ENCODE data around the gene GASK1B.

Gene GASK1B

DNA sequence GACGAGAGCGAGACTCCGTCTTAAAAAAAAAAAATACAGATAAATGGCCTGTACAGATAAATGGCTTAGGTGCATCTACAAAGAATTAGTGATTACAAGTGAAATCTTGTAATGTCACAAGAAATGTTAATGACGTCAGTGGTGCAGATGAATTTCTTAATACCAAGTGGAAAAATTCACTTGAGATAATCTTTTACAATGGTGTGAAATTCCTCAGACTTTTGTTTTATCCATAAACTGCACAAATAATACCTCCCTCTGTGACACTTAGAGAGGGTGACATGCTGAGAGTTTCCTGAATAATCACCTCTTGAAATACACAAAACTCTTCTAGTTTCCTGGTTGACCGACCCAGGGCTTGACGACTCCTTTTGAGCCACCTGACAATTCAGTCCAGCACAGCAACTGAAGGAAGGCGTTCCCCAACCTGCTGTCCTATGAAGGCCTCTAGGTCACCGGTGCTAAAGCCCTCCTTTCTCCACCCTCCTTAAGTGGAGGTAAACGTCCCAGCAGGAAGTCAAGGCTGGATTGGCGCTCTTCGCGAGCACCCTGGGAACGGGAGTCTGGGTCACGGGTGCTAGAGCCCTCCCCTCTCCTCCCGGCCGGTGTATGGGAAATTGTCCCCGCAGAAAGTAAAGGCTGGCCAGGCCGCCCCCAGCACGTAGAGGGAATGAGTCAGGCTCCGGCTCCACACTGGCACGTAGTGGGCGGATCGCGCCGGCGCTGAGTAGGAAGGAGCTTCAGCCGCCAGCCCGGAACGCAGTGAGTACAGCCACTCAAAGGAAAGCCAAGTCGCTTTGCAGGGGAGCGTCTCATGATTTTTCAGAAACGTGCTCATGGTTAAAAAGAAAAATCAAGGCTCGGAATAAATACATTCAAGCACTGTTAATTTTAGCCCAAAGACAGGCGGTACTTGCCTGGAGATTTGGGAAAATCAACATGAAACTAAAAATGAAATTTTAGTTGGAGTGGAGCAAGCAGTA is 37.3 kb upstream of the GASK1B start, which contains the start of gene TMEM144:
TMEM144 (plus strand) TSS at position 662 of the 983 bp plus-strand sequence. CDS start 2,182 bp downstream, outside the sequence.
- Histone ChIP-seq H3K9ac (ENCODE audit: low read length) (no peak within 1 kb of the TSS), H3K9me2 (ENCODE audit: low read depth, low read length) (no peaks in the 10 kb centered on the region), H3K79me2 (ENCODE audit: insufficient read depth, low read length) (no peaks in the 10 kb centered on the region), H3K27me3 (ENCODE audit: insufficient read depth, low read length) (no peaks in the 10 kb centered on the region), H3K9me3 (ENCODE audit: low read length) (no peaks in the 10 kb centered on the region), H3K4me3 (ENCODE audit: low read depth, low read length, poor library complexity, severe bottlenecking) (no peak within 1 kb of the TSS), H3F3A (ENCODE audit: insufficient read depth, low read length) (no peaks in the 10 kb centered on the region), H3K4me2 (ENCODE audit: low read length) (no peak within 1 kb of the TSS), H3K36me3 (ENCODE audit: insufficient read depth, low read length) (no peaks in the 10 kb centered on the region), H3K27ac (ENCODE audit: low read depth, low read length, poor library complexity, severe bottlenecking) (no peak within 1 kb of the TSS), H4K20me1 (ENCODE audit: insufficient read depth, low read length) (no peaks in the 10 kb centered on the region), H3K4me1 (ENCODE audit: insufficient read depth, low read length, severe bottlenecking) (no peaks in the 10 kb centered on the region), H2AFZ (ENCODE audit: low read length) (no peak within 1 kb of the TSS)
- TF ChIP-seq EZH2 (IDR thresholded peaks at IDR 0.05; ENCODE audit: borderline replicate concordance, low read length): no peak
- TF ChIP-seq, protein P1, sequence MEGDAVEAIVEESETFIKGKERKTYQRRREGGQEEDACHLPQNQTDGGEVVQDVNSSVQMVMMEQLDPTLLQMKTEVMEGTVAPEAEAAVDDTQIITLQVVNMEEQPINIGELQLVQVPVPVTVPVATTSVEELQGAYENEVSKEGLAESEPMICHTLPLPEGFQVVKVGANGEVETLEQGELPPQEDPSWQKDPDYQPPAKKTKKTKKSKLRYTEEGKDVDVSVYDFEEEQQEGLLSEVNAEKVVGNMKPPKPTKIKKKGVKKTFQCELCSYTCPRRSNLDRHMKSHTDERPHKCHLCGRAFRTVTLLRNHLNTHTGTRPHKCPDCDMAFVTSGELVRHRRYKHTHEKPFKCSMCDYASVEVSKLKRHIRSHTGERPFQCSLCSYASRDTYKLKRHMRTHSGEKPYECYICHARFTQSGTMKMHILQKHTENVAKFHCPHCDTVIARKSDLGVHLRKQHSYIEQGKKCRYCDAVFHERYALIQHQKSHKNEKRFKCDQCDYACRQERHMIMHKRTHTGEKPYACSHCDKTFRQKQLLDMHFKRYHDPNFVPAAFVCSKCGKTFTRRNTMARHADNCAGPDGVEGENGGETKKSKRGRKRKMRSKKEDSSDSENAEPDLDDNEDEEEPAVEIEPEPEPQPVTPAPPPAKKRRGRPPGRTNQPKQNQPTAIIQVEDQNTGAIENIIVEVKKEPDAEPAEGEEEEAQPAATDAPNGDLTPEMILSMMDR (IDR thresholded peaks at IDR 0.05; ENCODE audit: low read length): no peak

DNA sequence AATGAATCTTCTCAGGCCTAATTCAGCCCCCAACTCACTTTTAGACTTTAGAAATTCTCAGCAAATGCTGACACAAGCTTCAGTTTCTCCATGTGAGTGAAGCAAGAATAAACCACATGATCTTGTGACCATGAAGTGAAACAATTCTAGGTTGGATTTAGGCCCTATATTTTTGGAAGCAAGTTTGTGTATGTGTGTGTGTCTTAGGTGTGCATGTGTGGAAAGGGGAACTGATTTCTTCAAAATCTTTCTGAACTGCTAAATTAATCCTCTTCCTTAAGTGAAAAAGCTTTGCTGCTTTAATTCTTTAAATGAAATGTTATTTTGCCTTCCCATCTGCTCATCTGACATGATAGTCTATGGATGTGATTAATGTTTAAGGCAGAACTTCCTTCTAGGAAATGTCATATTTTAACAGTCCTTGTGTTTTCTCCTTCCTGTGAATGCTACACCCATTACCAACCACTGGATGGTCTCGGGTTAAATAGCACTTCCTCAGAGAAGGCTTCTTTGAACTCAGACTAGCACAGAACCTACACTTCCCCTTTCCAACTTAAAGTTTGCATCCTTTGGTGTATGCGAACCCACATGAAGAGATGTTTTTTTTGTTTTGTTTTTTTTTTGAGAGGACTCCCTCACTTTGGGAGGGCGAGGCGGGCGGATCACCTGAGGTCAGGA is 36.3 kb upstream of the GASK1B start:
- H3K36me3 ChIP-seq (ENCODE audit: insufficient read depth, low read length): no peaks in the 10 kb centered on the region
- no peak overlapping the region for H3K9ac ChIP-seq (ENCODE audit: low read length)
- H3K4me3 ChIP-seq (ENCODE audit: low read depth, low read length, poor library complexity, severe bottlenecking): no peak overlapping the region
- H3K27me3 ChIP-seq (ENCODE audit: insufficient read depth, low read length): no peaks in the 10 kb centered on the region
- no peak overlapping the region for H3K27ac ChIP-seq (ENCODE audit: low read depth, low read length, poor library complexity, severe bottlenecking)
- no peak overlapping the region for H2AFZ ChIP-seq (ENCODE audit: low read length)
- H3K9me3 ChIP-seq (ENCODE audit: low read length): no peaks in the 10 kb centered on the region
- no peaks in the 10 kb centered on the region for H3F3A ChIP-seq (ENCODE audit: insufficient read depth, low read length)
- H4K20me1 ChIP-seq (ENCODE audit: insufficient read depth, low read length): no peaks in the 10 kb centered on the region
- no peak for TF ChIP-seq EZH2 (IDR thresholded peaks at IDR 0.05; ENCODE audit: borderline replicate concordance, low read length)
- TF ChIP-seq, protein P1 (IDR thresholded peaks at IDR 0.05; ENCODE audit: low read length): no peak
- H3K4me2 ChIP-seq (ENCODE audit: low read length): no peak overlapping the region
- no peaks in the 10 kb centered on the region for H3K79me2 ChIP-seq (ENCODE audit: insufficient read depth, low read length)
- H3K9me2 ChIP-seq (ENCODE audit: low read depth, low read length): no peaks in the 10 kb centered on the region
- H3K4me1 ChIP-seq (ENCODE audit: insufficient read depth, low read length, severe bottlenecking): no peaks in the 10 kb centered on the region

DNA sequence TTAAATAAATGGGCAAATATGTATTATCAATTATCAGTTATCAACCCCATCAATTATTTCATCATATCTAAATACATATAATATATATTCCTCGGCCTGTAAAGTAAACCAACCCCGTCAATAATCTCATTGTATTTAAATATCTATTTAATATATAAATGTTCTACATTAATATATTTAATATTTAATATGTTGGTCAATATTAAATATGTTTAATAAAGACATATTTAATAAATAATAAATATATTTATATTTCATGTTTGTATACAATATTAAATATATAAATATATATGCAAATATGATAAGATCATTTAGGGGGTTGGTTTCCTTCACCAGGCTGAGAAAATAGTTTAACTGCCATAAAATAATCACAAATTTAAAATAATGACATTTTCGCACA is 31.1 kb upstream of the GASK1B start:
- Histone ChIP-seq H3K36me3 (ENCODE audit: insufficient read depth, low read length) (no peaks in the 10 kb centered on the region), H3K4me2 (ENCODE audit: low read length) (no peak overlapping the region), H3F3A (ENCODE audit: insufficient read depth, low read length) (no peaks in the 10 kb centered on the region), H3K4me1 (ENCODE audit: insufficient read depth, low read length, severe bottlenecking) (no peaks in the 10 kb centered on the region), H3K4me3 (ENCODE audit: low read depth, low read length, poor library complexity, severe bottlenecking) (no peak overlapping the region), H3K9ac (ENCODE audit: low read length) (no peak overlapping the region), H3K79me2 (ENCODE audit: insufficient read depth, low read length) (no peaks in the 10 kb centered on the region), H3K27ac (ENCODE audit: low read depth, low read length, poor library complexity, severe bottlenecking) (no peak overlapping the region), H2AFZ (ENCODE audit: low read length) (no peak overlapping the region), H3K9me3 (ENCODE audit: low read length) (no peaks in the 10 kb centered on the region), H3K9me2 (ENCODE audit: low read depth, low read length) (no peaks in the 10 kb centered on the region), H4K20me1 (ENCODE audit: insufficient read depth, low read length) (no peaks in the 10 kb centered on the region), H3K27me3 (ENCODE audit: insufficient read depth, low read length) (no peaks in the 10 kb centered on the region)
- TF ChIP-seq EZH2 (IDR thresholded peaks at IDR 0.05; ENCODE audit: borderline replicate concordance, low read length): no peak
- TF ChIP-seq, protein P1 (IDR thresholded peaks at IDR 0.05; ENCODE audit: low read length): no peak
